HCT116 (cell line): ENCODE measurements around the gene TMEM35A.

Experiments used
- ATF3 ChIP-seq: IDR thresholded peaks from 2 replicates; pipeline ENCODE4 v1.6.1; 2012
- CTCF ChIP-seq, 3 experiments: fragments of 200-600 bp in 1 of 3; sonication (generic) in 1 of 3; IDR thresholded peaks in 2 of 3; conservative IDR thresholded peaks in 1 of 3; 2 replicates each; pipeline ENCODE4 v1.5.1; 2012 to 2017; ENCODE audit warnings: low read depth in 2 of 3, low read length in 2 of 3, antibody characterized with exemption in 1 of 3, borderline replicate concordance in 1 of 3, control low read depth in 1 of 3, mild to moderate bottlenecking in 1 of 3, mixed read lengths in 1 of 3, mixed run types in 1 of 3, moderate library complexity in 1 of 3; ENCODE audit not compliant: insufficient read depth in 1 of 3
- EZH2 ChIP-seq: fragments of 200-600 bp; sonication (generic); IDR thresholded peaks from 2 replicates; pipeline ENCODE4 v1.6.1; 2017; ENCODE audit warnings: antibody characterized with exemption, mixed run types
- EZH2phosphoT487 ChIP-seq: fragments of 200-600 bp; IDR thresholded peaks from 2 replicates; pipeline ENCODE4 v1.6.1; 2018; ENCODE audit warnings: antibody characterized with exemption, borderline replicate concordance
- FOSL1 ChIP-seq: IDR thresholded peaks from 2 replicates; pipeline ENCODE4 v1.6.1; 2012; ENCODE audit warnings: low read depth
- MAX ChIP-seq: IDR thresholded peaks from 2 replicates; pipeline ENCODE4 v1.6.1; 2012
- POLR2A ChIP-seq: IDR thresholded peaks from 2 replicates; pipeline ENCODE4 v1.7.0; 2011; ENCODE audit warnings: borderline replicate concordance; ENCODE audit not compliant: insufficient read depth, insufficient read length; ENCODE audit errors: extremely low read depth
- POLR2AphosphoS5 ChIP-seq: IDR thresholded peaks from 2 replicates; pipeline ENCODE4 v1.6.1; 2011; ENCODE audit warnings: mild to moderate bottlenecking, low read depth, low read length, moderate library complexity
- RAD21 ChIP-seq: IDR thresholded peaks from 2 replicates; pipeline ENCODE4 v1.6.1; 2012; ENCODE audit warnings: low read depth, mild to moderate bottlenecking
- REST ChIP-seq: IDR thresholded peaks from 2 replicates; pipeline ENCODE4 v1.6.1; 2012; ENCODE audit warnings: low read depth
- TCF7L2 ChIP-seq: IDR thresholded peaks from 2 replicates; pipeline ENCODE4 v1.7.0; 2011; ENCODE audit warnings: borderline replicate concordance, inconsistent platforms; ENCODE audit not compliant: insufficient read depth, insufficient read length; ENCODE audit errors: extremely low read depth
- YY1 ChIP-seq: IDR thresholded peaks from 2 replicates; pipeline ENCODE4 v1.6.1; 2011; ENCODE audit warnings: low read length, low read depth, moderate library complexity, mild to moderate bottlenecking; ENCODE audit not compliant: insufficient replicate concordance; ENCODE audit errors: extremely low read depth
- ZBTB33 ChIP-seq: IDR thresholded peaks from 2 replicates; pipeline ENCODE4 v1.6.1; 2011; ENCODE audit warnings: mild to moderate bottlenecking, low read length, moderate library complexity; ENCODE audit not compliant: insufficient replicate concordance; ENCODE audit errors: extremely low read depth
- ZFX ChIP-seq: fragments of 450-650 bp; IDR thresholded peaks from 2 replicates; pipeline ENCODE4 v1.6.1; 2017

GRCh38 chrX:101029665-101030064 lies 49.0 kb upstream of the TMEM35A start:
- no peak for TF ChIP-seq YY1
- TF ChIP-seq CTCF (IDR thresholded peaks at IDR 0.05 in 2 of 3, conservative IDR thresholded peaks at IDR 0.05 in 1 of 3; ENCODE audit: borderline replicate concordance in 1 of 3, insufficient read depth in 1 of 3, low read depth in 2 of 3, low read length in 2 of 3): no peak
- TF ChIP-seq POLR2A: no peak
- no peak for TF ChIP-seq ZBTB33
- no peak for TF ChIP-seq EZH2
- TF ChIP-seq EZH2phosphoT487: no peak
- no peak for TF ChIP-seq RAD21
- TF ChIP-seq ATF3: no peak
- TF ChIP-seq POLR2AphosphoS5: no peak
- TF ChIP-seq MAX: no peak
- no peak for TF ChIP-seq REST
- no peak for TF ChIP-seq FOSL1
- no peak for TF ChIP-seq ZFX
- TF ChIP-seq TCF7L2: no peak
